SKM-1 treated with dmso at 0.1 percent for 144 hours (cell line): Measurements from ENCODE around the gene SLC19A1.

Experiments used
- DNase-seq: peaks from one replicate; lab custom pipeline; 2025; ENCODE audit not compliant: unreplicated experiment; lab: John Stamatoyannopoulos, UW

The SLC19A1 gene

DNA sequence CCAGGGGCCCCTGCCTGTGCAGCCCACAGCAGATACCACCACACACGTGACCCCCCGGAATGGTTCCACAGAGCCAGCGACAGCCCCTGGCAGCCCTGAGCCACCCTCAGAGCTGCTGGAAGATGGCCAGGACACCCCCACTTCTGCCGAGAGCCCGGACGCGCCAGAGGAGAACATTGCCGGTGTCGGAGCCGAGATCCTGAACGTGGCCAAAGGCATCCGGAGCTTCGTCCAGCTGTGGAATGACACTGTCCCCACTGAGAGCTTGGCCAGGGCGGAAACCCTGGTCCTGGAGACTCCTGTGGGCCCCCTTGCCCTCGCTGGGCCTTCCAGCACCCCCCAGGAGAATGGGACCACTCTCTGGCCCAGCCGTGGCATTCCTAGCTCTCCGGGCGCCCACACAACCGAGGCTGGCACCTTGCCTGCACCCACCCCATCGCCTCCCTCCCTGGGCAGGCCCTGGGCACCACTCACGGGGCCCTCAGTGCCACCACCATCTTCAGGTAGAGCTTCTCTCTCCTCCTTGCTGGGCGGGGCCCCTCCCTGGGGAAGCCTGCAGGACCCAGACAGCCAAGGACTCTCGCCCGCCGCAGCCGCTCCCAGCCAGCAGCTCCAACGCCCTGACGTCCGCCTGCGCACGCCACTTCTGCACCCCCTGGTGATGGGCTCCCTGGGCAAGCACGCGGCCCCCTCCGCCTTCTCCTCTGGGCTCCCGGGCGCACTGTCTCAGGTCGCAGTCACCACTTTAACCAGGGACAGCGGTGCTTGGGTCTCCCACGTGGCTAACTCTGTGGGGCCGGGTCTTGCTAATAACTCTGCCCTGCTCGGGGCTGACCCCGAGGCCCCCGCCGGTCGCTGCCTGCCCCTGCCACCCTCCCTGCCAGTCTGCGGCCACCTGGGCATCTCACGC lies 86.3 kb downstream of the SLC19A1 start:
- no peak for DNase-seq

DNA sequence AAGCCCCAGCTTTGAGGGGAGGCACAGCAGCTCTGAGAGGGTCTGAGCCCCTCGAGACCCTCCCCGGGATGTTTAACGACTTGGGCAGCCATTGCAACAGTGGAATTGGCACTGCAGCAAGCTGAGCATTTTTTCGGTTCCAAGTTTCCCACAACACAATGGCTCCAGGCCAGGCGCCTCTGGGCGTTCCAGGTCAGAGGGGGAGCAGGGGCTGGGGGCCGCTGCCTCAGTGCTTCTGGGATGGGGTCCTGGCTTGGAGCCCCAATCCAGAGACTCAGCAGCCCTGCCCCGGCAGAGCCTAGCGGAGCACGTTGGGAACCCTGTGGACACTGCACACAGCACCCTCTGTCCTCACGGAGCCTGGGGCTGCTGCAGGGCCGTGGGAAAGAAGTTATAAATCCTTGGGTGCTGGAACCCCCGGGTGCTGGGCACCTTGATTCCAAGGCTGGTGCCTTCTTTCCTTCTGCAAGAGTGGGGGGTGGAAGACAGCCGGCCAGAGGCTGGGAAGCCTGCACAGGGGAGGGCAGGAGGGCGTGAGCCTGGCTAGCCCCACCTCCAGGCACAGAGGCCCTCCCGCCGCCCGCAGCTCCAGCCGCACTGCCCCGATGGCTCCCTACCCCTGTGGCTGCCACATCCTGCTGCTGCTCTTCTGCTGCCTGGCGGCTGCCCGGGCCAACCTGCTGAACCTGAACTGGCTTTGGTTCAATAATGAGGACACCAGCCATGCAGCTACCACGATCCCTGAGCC lies 87.1 kb downstream of the SLC19A1 start:
- DNase-seq, result no peak

- DNase-seq, result no peak
These were observed 87.9 kb downstream of the SLC19A1 start for GRCh38 chr21:45454060-45454925.

GRCh38 chr21:45453308-45453950 lies 88.8 kb downstream of the SLC19A1 start:
- no peak for DNase-seq

GRCh38 chr21:45452696-45453307 lies 89.4 kb downstream of the SLC19A1 start:
- no peak for DNase-seq

DNA sequence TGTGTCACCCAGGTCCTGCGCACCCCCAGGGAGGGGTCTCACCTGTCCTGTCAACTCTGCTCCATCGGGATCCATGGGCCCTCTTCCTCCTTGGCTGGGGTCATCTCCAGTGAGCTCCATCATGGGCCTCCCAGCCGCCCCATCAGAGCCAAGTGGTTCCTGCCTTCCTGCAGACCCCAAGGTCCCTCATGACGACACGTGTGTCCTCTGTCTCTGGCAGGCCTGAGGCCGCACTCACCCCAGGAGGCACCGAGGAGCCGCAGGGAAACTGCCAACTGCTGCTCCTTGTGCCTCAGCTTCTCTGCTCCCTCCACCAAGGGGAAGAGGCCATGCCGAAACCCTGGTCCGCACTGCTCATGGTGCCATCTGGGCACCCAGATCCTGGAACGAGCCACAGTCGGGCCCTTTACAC lies 90.5 kb downstream of the SLC19A1 start:
- DNase-seq, result no peak

DNA sequence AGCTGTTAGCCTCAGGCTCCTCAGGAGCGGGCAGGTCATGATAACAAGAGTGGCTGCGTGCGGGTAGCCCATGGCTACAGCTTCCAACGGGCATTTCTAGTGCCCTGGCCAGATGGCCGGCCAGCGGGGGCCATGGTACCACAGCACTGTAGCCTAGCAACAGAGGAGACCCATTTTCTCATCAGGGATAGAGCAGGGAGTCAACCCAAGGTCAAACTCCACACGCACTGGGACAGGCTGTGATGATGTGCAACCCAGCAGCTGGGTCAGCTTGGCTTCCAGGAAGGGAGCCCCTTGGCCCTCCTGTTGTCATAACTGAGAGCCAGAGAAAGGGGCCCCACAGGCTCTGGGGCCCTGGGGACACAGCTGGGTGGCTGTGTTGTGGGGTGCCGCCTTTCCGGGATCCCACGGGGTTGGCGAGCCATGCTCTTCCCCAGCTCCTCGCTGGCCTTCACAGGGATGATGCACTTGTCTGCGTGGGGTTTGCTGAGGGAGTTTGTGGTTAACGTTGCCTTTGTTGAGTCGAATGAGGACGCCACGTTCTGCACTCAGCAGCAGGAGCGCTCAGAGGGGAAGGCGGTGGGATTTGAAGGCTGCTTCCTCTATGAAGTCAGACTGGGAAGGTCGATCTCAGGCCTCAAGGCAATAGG lies 91.0 kb downstream of the SLC19A1 start:
- no peak for DNase-seq

GRCh38 chr21:45450423-45451090 lies 91.7 kb downstream of the SLC19A1 start:
- DNase-seq, result no peak

DNA sequence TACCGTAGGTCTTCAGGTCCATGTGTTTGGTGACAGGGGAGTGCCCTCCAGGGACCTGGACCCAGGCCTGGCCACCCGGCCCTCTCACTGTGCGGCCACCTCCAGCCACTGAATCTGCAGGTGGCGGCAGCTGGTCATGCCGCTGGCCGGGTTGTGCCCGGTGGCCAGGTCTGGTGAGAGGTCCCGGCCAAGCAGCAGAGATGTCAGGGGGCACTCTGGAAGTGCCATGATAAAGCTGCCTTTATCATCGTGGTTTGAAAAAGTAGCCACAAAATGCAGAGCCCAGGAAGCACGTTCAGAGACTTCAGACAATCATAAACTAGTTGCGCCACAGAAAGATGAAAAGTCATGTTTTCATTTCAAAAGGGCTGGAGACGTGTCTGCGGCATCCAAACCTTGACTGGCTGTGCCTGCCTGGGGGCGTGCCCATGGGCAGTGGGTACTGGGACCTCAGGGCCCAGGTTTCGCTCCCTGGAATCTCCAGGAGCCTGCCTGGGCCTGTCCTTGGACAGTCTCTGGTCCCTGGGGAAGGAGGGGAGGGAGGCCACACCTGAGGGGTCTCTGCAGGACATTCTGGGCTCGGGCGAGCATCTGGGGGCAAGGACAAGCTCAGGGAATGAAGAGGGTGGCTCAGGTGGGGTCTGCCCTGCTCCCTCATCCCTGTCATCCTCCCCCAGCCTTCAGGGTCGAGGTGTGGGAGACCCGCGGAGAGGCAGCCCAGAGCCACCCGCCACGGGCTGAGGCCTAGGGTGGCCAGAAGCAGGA lies 92.4 kb downstream of the SLC19A1 start:
- no peak for DNase-seq

DNA sequence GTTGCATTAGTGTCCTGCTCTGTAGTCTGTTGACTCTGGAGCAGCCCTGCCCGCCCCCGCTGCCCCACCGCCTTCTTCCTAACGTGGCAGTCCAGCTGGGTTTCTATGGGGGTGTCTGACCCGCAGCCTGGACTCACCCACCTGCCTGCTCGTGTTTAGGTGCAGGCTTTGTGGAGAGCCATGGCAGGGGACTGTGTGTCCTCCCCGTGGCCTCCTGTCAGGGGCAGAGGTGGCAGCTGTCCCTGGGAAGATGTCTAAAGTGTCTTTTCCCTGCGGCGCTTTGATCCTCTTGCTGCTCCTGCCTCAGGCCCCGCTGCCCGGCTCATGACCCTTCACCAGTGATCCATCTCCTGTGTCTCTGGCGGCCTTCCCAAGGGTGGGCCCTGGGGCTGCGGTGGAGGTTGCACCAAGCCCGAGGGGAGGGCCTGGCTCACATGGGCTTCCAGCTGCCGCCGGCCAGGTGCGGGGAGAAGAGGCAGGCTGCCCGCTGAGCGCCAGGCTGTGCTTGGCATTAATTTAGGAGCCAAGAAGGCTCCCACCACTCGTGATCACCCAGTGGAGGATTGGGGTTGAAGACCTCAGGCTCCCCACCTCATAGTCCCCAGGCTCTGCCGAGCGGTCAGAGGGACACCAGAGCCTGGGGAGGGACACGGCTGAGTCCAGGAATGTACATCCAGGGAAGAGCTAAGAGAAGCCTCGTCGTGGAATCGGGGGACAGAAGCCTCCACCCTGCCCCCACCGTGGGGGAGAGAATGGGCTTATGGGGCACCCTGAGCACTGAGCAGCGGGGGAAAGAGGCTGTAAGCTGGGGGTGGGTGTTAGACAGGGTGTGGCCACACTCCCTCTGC lies 93.2 kb downstream of the SLC19A1 start:
- no peak for DNase-seq

DNA sequence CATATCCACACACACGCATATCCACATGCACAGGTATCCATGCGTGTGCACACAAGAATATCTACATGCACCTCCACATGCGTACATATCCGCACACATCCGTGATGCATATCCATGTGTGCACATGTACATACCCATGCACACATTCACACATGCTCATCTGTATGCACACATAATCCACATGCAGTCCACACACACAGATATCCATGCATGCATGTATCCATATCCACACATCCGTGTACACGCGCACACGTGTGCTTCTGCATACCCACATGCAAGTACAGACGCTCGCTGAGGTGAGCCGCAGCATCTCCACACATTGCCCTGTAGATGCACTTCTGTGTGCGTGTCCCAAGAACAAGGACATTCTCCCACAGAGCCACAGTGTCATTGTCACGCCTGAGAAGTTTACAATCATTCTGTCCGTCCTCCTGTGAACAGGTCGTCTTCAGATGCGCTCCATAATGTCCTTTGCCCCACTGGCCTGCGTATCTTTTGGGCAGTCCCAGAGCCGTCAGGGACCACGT lies 93.9 kb downstream of the SLC19A1 start:
- no peak for DNase-seq
